GM19467 (cell line): ENCODE data around the gene ANKRD28.

Experiments used
- ATAC-seq: cut with Tn5 transposase; IDR thresholded peaks from one replicate; pipeline ENCODE4 v1.9.1; 2021; ENCODE audit warnings: mild to moderate bottlenecking, moderate library complexity; ENCODE audit not compliant: unreplicated experiment

The ANKRD28 gene

GRCh38 chr3:15728766-15729165 is 69.0 kb downstream of the ANKRD28 start:
- no peak for ATAC-seq

DNA sequence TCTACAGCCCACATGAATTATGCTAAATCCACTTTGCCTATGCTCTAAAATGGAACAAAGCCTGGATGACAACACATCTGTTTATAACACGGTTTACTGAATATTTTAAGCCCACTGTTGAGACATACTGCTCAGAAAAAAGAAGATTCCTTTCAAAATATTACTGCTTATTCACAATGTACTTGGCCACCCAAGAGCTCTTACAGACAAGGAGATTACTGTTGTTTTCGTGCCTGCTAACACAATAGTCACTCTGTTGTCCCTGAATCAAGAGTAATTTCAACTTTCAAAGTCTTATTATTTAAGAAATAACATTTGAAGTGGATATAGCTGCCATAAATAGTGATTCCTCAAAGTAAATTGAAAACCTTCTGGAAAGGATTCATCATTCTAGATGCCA is 70.9 kb downstream of the ANKRD28 start:
- no peak for ATAC-seq

DNA sequence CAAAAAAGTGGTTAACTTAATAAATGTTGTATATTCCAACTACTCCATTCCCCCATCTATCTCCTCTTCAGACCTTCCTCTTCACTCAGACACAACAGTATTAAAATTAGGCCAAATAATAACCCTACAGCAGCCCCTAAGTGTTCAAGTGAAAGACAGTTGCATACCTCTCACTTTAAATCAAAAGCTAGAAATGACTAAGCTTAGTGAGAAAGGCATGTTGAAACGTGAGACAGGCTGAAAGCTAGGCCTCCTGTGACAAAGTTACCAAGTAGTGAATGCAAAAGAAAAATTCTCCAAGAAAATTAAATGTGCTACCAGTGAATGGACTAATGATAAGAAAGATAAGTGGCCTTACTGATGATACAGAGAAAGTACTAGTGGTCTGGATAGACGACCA is 71.7 kb downstream of the ANKRD28 start:
- ATAC-seq, result peak; percentile 77

DNA sequence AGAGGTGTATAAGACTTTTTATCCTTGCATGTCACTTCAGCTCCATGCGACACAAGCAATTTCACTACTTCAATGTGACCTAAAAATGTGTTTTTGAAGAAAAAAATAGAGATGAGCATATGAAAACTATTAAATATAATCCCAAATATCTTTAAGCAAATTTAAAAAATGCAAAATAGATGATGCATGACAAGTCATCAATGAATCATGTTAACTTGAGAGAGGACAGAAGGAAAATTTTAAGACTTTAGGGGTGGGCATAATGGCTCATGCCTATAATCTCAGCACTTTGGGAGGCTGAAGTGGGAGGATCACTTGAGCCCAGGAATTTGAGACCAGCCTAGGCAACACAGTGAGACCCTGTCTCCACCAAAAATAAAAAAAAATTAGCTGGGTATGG is 73.3 kb downstream of the ANKRD28 start:
- ATAC-seq, result no peak

DNA sequence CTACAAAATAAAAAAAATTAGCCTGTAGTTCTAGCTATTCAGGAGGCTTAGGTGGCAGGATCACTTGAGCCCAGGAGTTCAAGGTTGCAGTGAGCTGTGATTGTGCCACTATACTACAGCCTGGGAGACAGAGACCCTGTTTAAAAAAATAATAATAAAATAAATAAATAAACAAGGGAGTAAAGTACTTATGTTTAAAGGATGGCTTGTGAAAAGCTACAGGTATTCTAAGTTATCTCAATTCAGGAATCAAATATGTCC is 74.2 kb downstream of the ANKRD28 start:
- no peak for ATAC-seq

DNA sequence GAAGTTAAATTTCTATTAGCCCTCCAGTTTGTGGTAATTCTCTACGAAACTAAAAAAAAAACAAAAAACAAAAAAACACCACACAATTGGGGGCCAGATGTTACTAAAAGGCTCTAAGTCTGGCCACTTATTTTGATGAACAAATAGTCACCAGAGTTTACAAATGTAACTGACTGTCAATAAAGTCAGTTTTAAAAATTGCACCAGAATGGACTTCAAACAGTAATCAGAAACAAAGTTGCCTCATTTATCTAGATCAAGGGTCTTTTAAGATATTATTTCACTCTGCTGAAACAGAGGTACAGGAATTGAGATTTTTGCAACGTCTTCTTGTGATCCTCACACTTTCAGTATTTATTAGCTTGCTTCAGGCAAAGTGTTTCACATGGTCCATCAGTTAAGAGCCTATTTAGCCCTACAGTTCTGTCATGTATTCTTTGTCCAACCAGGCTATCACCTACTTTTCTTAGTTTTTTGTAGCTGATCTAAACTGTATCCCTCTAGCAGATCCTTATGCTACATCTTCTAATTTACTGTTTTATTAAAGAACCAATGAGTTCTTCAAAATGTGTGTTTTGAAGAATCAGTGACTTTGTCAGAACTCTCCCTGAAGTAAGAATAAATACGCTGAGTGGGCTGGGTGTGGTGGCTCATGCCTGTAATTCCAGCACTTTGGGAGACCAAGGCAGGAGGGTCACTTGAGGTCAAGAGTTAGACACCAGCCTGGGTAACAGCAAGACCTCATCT is 74.7 kb downstream of the ANKRD28 start:
- no peak for ATAC-seq

DNA sequence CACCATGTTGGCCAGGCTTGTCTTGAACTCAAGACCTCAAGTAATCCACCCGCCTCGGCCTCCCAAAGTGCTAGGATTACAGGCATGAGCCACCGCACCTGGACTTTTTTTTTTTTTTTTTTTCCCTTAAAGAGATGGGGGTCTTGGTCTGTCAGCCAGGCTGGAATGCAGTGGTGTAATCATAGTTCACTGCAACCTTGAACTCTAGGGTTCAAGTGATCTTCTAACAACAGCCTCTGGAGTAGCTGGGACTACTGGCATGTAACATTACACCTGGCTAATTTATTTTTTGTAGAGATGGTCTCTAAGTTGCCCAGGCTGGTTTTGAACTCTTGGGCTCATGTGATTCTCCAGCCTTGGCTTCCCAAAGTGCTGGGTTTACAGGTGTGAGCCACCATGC is 81.6 kb downstream of the ANKRD28 start:
- no peak for ATAC-seq

DNA sequence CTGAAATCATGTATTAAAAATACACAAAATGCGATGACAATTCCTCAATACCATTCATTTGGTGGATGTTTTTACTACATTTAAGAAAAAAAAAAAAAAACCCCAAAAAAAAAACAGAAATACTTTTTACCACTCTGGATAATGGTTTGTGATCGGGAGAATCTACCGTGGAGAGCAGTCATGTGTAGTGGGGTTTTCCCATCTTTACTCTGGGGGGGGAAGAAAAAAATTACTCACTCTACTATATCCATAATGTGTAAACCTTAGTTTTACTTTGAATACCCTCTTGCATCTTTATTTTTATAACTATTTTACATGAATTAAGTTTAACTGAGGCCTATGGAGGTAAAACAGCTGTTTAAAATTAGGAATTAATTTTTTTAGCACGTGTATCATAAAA is 83.3 kb downstream of the ANKRD28 start:
- ATAC-seq, result no peak

GRCh38 chr3:15713364-15713763 is 84.4 kb downstream of the ANKRD28 start:
- ATAC-seq, result no peak

- ATAC-seq, result no peak
Observed at GRCh38 chr3:15711281-15711680, 86.5 kb downstream of the ANKRD28 start.

- ATAC-seq, result no peak
Observed at GRCh38 chr3:15708882-15709677, 88.7 kb downstream of the ANKRD28 start.

DNA sequence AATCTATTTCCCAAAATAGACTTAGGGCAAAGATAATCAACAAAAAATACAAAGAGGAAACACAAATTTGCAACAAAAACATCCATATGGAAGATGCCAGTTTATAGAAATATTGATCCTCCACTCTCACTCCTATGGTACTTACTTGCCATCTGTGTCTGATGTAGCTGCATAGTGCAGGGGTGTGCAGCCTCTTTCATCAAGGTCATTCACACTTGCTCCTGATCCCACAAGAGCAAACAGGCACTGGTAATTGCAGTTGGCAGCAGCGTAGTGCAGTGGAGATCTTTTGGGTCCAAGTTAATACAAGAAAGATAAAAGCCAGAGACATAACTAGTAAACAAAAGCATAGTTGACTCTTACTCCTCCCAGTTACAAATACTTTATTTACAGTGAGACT is 90.0 kb downstream of the ANKRD28 start:
- ATAC-seq, result no peak

- no peak for ATAC-seq
Observed at GRCh38 chr3:15703346-15703745, 94.4 kb downstream of the ANKRD28 start.

DNA sequence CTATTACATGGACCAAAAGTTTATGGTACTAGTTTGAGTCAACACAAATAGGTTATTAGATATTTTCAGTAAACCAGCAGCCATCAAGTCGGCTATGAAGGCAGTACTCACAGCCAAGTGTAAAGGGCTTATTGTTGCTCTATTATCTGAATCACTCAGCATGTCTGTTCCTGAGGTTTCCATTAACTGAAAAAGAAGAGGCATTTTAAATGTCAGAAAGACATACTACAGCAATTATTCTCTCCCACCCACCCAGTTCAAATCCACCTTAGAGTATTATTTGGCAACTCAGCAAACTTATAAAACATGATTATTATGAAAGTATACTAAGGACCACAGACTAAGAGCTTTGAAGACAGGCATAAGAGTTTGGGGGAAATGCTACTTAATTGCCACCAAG is 103.2 kb downstream of the ANKRD28 start:
- no peak for ATAC-seq

DNA sequence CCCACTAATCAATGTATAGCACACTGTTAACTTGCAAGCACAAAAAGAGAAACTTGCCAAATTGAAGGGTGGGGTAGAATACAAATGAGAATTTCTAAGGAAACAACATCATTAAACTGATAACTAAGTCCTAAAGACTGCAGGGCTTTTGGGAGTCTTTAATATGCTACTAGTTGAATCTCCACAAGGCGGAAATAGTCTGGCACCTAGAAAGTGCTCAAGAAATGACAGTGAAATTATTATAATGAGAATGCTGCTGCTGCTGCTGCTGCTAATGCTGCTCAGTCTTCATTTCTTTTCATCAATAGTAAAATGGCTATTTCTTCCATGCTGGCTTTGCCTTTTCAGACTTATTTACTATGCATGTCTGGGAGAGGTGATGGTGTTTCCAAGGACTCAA is 104.4 kb downstream of the ANKRD28 start:
- no peak for ATAC-seq

DNA sequence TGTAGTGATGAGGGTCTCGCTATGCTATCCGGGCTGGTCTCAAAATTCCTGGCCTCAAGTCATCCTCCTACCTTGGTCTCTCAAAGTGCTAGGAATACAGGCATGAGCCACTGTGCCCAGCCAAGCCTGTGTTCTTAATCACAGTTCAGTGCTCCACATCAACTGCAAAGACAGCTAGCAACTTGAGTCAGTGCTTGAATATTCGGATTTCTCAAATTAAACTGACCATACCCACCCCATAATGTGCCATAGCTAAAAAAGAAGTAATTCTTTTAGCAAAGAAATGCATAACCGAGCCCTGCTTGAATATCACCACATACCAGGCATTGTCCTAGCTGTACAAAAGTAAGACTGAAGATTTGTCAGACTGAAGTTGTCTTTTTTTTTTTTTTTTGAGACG is 107.0 kb downstream of the ANKRD28 start:
- ATAC-seq, result no peak

DNA sequence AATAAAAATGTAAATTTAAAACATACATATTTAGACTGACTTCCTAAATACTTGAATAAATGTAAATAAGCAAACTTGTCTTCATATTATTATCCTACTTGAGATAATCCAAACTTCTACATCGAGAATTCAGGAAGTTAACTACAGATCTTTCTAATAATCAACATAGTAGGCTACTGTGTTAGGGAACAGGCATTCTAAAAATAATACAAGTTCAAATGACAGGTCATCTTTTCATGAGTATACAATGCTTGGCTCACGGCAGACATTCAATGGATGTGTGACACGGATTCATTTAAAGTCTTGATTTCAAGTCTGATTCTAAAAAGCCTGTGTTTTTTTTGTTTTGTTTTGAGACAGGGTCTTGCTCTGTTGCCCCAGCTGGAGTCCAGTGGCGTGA is 107.5 kb downstream of the ANKRD28 start:
- ATAC-seq, result no peak

DNA sequence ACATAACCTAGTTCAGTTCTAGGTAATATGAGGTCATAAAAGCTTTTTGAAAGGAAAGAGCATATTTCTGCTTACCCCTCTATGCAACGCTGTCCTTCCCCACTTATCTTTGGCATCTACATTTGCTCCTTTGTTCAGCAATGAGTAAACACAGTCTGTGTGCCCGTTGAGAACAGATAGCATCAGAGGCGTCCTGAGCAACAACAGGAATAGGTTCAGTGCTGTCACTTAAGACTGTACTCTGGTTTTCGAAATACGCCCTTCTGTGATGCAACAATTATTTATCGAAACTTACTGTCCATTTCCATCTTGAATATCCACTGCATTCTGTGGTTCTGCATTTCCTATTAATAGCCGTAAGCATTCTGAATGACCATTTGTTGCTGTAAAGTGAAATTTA is 111.9 kb downstream of the ANKRD28 start:
- no peak for ATAC-seq

DNA sequence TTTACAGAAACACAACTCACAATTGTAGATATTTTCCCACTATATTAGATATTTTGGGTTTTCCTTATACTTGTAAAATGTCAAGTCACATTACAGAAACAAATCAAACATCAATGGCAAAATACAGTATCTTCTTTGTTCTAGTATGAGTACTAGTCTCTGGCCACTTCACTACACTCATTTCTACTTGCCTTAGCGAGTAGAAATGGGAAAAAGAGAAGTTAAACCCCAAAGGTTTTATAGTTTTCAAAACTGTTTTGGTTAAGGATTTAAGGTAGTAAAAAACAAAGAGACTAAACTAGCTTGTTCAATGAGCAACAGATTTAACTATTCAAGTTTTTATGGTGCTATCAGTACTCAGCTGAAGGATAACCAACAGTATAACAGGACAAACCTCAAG is 114.5 kb downstream of the ANKRD28 start:
- no peak for ATAC-seq

- no peak for ATAC-seq
Observed at GRCh38 chr3:15682561-15683185, 115.1 kb downstream of the ANKRD28 start.

DNA sequence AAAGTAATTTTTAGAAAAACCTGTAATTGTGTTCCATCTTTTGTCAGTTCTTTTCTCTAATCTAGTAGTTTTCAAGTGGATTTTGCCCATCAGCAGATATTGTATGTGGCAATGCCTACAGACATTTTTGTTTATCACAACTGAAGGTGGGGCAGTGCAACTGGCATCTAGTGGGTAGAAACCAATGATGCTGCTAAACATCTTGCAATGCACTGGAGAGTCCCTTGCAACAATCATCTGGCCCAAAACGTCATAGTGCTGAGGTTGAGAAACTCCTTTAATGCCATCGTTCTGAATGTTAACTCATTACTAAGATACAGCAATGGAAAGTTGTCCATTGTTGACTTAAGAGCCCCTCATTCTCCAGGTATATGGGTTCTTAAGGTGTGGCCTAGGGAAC is 116.1 kb downstream of the ANKRD28 start:
- ATAC-seq, result no peak

GRCh38 chr3:15679306-15679705 is 118.5 kb downstream of the ANKRD28 start:
- ATAC-seq, result no peak
